IMR-90 (cell line): ENCODE measurements around the gene CCDC141.

Experiments
- CHD1 ChIP-seq: IDR thresholded peaks from 2 replicates; pipeline ENCODE4 v1.6.1; 2012; ENCODE audit warnings: low read depth, low read length, improper control_type of control experiment
- RAD21 ChIP-seq: IDR thresholded peaks from 2 replicates; pipeline ENCODE4 v1.6.1; 2012; ENCODE audit warnings: low read length, improper control_type of control experiment
- TF ChIP-seq, protein P1 (sequence below): fragments of 150-350 bp; IDR thresholded peaks from 2 replicates; pipeline ENCODE4 v1.6.1; 2017; ENCODE audit warnings: mild to moderate bottlenecking, antibody characterized with exemption, low read length, low read depth
- TF ChIP-seq, protein P2 (sequence below): conservative IDR thresholded peaks from 2 replicates; pipeline ENCODE4 v1.5.1; 2012; ENCODE audit warnings: mild to moderate bottlenecking, low read depth, low read length, improper control_type of control experiment

DNA sequence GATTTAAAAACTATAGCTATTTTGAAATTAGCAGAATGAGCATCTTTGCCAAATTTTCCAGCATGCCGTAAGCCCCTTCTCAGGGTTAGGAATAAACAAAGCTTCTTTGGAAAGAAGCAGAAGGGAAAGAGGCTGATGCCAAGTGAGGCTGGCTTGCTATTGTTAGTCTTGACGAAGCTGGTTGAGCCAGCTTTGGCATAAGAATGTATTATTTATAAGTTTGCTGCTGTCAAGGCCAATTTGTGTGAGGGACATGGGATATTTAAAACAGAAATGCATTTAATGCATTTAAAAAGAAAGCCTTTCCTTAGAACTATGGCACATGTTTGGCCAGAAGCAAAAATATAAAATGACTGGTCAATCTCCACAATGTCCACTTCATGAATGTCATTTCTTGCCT lies 190.2 kb downstream of the CCDC141 start:
- TF ChIP-seq, protein P1, sequence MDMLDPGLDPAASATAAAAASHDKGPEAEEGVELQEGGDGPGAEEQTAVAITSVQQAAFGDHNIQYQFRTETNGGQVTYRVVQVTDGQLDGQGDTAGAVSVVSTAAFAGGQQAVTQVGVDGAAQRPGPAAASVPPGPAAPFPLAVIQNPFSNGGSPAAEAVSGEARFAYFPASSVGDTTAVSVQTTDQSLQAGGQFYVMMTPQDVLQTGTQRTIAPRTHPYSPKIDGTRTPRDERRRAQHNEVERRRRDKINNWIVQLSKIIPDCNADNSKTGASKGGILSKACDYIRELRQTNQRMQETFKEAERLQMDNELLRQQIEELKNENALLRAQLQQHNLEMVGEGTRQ, result no peak
- TF ChIP-seq RAD21 (no peak), CHD1 (no peak)
- TF ChIP-seq, protein P2, sequence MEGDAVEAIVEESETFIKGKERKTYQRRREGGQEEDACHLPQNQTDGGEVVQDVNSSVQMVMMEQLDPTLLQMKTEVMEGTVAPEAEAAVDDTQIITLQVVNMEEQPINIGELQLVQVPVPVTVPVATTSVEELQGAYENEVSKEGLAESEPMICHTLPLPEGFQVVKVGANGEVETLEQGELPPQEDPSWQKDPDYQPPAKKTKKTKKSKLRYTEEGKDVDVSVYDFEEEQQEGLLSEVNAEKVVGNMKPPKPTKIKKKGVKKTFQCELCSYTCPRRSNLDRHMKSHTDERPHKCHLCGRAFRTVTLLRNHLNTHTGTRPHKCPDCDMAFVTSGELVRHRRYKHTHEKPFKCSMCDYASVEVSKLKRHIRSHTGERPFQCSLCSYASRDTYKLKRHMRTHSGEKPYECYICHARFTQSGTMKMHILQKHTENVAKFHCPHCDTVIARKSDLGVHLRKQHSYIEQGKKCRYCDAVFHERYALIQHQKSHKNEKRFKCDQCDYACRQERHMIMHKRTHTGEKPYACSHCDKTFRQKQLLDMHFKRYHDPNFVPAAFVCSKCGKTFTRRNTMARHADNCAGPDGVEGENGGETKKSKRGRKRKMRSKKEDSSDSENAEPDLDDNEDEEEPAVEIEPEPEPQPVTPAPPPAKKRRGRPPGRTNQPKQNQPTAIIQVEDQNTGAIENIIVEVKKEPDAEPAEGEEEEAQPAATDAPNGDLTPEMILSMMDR, result no peak
